ENCODE results near the gene FBXL5. TPM values are rescaled to one million over a fixed set of nuclear protein-coding genes. Genes with fewer than 3 reads are reported as not detected.
A peak's percentile ranks its signal among the peaks of the same experiment; 100 is the strongest.

Gene FBXL5
- total RNA-seq, 1 experiment from 2014 or later = 69.6 TPM

DNA sequence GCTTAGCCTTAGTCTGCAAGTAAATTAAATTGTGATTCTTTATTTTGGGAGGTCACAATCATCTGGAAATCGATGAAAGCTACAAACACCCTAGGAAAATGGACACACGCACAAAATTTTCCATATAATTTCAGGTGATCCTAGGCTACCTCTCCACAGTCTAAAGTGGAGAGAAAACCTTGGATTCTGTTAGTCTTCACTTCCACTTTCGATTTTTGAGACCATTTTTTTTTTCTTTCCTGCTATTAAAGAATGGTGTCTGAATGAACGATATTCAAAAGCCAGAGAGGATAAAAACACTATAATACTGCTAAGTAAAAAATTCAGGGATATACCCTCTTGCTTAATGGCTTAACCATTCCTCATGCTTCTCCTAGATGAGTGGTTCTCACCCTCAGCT, 1.7 kb downstream of the FBXL5 start:
- ATAC-seq (no peak), DNase-seq (ENCODE audit: low spot score) (no peak)
- TF ChIP-seq GRHL2 (CRISPR knock-in tag; IDR thresholded peaks at IDR 0.05; ENCODE audit: insufficient replicate concordance, severe bottlenecking) (no peak), NFATC4 (CRISPR knock-in tag; IDR thresholded peaks at IDR 0.05) (no peak), SP1 (CRISPR knock-in tag; conservative IDR thresholded peaks at IDR 0.05) (no peak), GTF2I (CRISPR knock-in tag; conservative IDR thresholded peaks at IDR 0.05) (no peak), ZNF121 (CRISPR knock-in tag; IDR thresholded peaks at IDR 0.05) (no peak), ATF1 (CRISPR knock-in tag; IDR thresholded peaks at IDR 0.05) (no peak), FOXP1 (CRISPR knock-in tag; IDR thresholded peaks at IDR 0.05; ENCODE audit: borderline replicate concordance) (no peak), ZBTB21 (CRISPR knock-in tag; IDR thresholded peaks at IDR 0.05; ENCODE audit: borderline replicate concordance) (no peak), JUN (CRISPR knock-in tag; IDR thresholded peaks at IDR 0.05) (no peak), ZNF416 (CRISPR knock-in tag; IDR thresholded peaks at IDR 0.05) (no peak)
- TF ChIP-seq, protein P1, sequence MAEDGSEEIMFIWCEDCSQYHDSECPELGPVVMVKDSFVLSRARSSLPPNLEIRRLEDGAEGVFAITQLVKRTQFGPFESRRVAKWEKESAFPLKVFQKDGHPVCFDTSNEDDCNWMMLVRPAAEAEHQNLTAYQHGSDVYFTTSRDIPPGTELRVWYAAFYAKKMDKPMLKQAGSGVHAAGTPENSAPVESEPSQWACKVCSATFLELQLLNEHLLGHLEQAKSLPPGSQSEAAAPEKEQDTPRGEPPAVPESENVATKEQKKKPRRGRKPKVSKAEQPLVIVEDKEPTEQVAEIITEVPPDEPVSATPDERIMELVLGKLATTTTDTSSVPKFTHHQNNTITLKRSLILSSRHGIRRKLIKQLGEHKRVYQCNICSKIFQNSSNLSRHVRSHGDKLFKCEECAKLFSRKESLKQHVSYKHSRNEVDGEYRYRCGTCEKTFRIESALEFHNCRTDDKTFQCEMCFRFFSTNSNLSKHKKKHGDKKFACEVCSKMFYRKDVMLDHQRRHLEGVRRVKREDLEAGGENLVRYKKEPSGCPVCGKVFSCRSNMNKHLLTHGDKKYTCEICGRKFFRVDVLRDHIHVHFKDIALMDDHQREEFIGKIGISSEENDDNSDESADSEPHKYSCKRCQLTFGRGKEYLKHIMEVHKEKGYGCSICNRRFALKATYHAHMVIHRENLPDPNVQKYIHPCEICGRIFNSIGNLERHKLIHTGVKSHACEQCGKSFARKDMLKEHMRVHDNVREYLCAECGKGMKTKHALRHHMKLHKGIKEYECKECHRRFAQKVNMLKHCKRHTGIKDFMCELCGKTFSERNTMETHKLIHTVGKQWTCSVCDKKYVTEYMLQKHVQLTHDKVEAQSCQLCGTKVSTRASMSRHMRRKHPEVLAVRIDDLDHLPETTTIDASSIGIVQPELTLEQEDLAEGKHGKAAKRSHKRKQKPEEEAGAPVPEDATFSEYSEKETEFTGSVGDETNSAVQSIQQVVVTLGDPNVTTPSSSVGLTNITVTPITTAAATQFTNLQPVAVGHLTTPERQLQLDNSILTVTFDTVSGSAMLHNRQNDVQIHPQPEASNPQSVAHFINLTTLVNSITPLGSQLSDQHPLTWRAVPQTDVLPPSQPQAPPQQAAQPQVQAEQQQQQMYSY (CRISPR knock-in tag; IDR thresholded peaks at IDR 0.05) = no peak
- TF ChIP-seq, protein P2, sequence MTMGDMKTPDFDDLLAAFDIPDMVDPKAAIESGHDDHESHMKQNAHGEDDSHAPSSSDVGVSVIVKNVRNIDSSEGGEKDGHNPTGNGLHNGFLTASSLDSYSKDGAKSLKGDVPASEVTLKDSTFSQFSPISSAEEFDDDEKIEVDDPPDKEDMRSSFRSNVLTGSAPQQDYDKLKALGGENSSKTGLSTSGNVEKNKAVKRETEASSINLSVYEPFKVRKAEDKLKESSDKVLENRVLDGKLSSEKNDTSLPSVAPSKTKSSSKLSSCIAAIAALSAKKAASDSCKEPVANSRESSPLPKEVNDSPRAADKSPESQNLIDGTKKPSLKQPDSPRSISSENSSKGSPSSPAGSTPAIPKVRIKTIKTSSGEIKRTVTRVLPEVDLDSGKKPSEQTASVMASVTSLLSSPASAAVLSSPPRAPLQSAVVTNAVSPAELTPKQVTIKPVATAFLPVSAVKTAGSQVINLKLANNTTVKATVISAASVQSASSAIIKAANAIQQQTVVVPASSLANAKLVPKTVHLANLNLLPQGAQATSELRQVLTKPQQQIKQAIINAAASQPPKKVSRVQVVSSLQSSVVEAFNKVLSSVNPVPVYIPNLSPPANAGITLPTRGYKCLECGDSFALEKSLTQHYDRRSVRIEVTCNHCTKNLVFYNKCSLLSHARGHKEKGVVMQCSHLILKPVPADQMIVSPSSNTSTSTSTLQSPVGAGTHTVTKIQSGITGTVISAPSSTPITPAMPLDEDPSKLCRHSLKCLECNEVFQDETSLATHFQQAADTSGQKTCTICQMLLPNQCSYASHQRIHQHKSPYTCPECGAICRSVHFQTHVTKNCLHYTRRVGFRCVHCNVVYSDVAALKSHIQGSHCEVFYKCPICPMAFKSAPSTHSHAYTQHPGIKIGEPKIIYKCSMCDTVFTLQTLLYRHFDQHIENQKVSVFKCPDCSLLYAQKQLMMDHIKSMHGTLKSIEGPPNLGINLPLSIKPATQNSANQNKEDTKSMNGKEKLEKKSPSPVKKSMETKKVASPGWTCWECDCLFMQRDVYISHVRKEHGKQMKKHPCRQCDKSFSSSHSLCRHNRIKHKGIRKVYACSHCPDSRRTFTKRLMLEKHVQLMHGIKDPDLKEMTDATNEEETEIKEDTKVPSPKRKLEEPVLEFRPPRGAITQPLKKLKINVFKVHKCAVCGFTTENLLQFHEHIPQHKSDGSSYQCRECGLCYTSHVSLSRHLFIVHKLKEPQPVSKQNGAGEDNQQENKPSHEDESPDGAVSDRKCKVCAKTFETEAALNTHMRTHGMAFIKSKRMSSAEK (CRISPR knock-in tag; IDR thresholded peaks at IDR 0.05; ENCODE audit: borderline replicate concordance) = no peak
- TF ChIP-seq, protein P3, sequence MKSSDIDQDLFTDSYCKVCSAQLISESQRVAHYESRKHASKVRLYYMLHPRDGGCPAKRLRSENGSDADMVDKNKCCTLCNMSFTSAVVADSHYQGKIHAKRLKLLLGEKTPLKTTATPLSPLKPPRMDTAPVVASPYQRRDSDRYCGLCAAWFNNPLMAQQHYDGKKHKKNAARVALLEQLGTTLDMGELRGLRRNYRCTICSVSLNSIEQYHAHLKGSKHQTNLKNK (CRISPR knock-in tag; IDR thresholded peaks at IDR 0.05) = no peak
- TF ChIP-seq, protein P4, sequence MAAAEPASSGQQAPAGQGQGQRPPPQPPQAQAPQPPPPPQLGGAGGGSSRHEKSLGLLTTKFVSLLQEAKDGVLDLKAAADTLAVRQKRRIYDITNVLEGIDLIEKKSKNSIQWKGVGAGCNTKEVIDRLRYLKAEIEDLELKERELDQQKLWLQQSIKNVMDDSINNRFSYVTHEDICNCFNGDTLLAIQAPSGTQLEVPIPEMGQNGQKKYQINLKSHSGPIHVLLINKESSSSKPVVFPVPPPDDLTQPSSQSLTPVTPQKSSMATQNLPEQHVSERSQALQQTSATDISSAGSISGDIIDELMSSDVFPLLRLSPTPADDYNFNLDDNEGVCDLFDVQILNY (CRISPR knock-in tag; IDR thresholded peaks at IDR 0.05) = no peak
- TF ChIP-seq, protein P5, sequence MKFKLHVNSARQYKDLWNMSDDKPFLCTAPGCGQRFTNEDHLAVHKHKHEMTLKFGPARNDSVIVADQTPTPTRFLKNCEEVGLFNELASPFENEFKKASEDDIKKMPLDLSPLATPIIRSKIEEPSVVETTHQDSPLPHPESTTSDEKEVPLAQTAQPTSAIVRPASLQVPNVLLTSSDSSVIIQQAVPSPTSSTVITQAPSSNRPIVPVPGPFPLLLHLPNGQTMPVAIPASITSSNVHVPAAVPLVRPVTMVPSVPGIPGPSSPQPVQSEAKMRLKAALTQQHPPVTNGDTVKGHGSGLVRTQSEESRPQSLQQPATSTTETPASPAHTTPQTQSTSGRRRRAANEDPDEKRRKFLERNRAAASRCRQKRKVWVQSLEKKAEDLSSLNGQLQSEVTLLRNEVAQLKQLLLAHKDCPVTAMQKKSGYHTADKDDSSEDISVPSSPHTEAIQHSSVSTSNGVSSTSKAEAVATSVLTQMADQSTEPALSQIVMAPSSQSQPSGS (CRISPR knock-in tag; IDR thresholded peaks at IDR 0.05; ENCODE audit: borderline replicate concordance, low read depth) = no peak
- TF ChIP-seq, protein P6, sequence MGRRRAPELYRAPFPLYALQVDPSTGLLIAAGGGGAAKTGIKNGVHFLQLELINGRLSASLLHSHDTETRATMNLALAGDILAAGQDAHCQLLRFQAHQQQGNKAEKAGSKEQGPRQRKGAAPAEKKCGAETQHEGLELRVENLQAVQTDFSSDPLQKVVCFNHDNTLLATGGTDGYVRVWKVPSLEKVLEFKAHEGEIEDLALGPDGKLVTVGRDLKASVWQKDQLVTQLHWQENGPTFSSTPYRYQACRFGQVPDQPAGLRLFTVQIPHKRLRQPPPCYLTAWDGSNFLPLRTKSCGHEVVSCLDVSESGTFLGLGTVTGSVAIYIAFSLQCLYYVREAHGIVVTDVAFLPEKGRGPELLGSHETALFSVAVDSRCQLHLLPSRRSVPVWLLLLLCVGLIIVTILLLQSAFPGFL (CRISPR knock-in tag; IDR thresholded peaks at IDR 0.05; ENCODE audit: borderline replicate concordance) = no peak
- TF ChIP-seq, protein P7, sequence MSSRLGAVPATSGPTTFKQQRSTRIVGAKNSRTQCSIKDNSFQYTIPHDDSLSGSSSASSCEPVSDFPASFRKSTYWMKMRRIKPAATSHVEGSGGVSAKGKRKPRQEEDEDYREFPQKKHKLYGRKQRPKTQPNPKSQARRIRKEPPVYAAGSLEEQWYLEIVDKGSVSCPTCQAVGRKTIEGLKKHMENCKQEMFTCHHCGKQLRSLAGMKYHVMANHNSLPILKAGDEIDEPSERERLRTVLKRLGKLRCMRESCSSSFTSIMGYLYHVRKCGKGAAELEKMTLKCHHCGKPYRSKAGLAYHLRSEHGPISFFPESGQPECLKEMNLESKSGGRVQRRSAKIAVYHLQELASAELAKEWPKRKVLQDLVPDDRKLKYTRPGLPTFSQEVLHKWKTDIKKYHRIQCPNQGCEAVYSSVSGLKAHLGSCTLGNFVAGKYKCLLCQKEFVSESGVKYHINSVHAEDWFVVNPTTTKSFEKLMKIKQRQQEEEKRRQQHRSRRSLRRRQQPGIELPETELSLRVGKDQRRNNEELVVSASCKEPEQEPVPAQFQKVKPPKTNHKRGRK (CRISPR knock-in tag; IDR thresholded peaks at IDR 0.05; ENCODE audit: borderline replicate concordance) = no peak
- CTCF ChIA-PET = interaction anchor here (1.4 to 1.6 kb wide), 2 partner anchors 84 to 183 kb away, joined by 4 read pairs; no protein-coding TSS in a partner anchor
- peak overlapping the region; percentile 9 for H3K27ac Mint-ChIP-seq
- H3K27me3 Mint-ChIP-seq (ENCODE audit: low read depth) = peaks cover 2% of the 10 kb centered on the region; the same call in 1 of the 2 replicates
- peaks cover 49% of the 10 kb centered on the region for H3K4me1 Mint-ChIP-seq
- POLR2A ChIA-PET = interaction anchor here (1.5 to 2.8 kb wide), 2 partner anchors 28 to 174 kb away, joined by 4 to 25 read pairs; partner anchors contain the start of gene FAM200B
- peak overlapping the region; percentile 96 for H3K4me3 Mint-ChIP-seq
- no peaks in the 10 kb centered on the region for H3K9me3 Mint-ChIP-seq
- H3K36me3 Mint-ChIP-seq = no peaks in the 10 kb centered on the region; the same call in 1 of the 2 replicates
